Measurements from ENCODE around the gene DENND1A.

The DENND1A gene

DNA sequence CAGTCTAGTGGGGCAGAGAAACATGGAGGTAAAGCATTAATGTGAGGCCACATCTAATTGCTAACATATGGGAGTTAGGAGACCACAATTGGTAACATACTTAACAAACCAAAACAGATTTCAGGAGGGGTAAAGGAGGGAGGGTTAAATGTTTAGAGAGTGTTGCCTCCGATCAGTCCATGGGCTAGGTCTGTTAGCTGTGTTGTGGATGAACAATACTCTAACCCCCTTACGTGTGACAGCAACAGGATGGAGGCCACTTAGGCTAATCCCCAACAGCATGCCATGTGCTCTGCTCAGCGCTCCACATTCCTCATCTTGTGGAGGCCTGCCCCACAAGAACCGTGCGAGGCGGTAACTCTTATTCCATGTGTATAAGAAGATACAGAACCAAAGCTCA is 406.9 kb downstream of the DENND1A start:
- no peak for DNase-seq

DNA sequence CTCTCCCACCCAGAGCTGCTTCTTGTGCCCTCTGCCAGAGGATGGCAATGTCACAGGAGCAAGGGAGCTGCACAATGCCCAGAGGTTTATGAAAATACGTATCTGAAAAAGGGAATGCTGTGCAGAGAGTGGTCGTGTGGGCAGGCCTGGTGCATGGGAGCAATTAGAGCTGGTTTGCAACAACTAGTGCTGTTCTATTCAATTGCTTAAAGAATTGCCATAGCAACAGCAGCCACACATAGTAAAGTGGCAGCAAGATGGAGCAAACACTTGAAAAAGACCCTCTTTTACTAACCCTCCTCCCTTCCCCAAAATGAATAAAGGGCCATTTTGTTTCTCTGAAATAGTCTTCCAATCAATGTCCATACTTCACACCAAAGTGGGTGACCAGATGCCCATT is 407.7 kb downstream of the DENND1A start:
- no peak for DNase-seq

DNA sequence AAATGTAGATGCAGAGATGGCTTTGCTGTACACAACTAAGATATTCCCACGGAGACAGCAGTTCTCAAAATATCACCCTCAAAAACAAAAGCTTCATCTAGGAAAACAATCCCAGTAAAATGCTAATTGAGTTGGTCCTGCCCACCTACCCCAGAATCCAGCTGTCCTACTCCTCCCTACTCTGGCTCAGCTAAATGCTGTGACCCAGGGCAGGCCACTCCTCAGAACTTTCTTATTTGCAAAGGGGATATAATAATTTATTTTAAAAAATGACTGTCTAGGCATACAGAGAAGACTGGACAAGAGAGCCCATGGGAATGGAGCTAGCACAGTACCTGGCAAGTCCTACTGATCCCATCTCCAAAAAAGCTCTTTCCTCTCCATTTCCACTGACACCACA is 411.6 kb downstream of the DENND1A start:
- no peak for DNase-seq

DNA sequence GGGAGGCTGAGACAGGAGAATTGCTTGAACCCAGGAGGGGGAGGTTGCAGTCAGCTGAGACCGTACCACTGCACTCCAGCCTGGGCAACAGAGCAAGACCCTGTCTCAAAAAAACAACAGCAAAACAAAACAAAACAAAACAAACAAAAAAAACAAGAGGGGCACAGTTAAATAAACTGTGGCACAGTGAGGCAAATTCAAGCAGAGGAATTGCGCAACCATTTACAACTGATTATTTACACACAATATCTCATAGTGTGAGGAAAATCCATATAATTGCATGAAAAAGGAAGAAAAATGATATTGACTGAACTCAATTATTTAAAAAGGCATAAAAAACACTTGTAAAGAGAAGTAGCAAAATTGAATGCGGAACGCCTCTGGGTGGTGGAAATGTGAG is 412.4 kb downstream of the DENND1A start:
- DNase-seq: no peak

DNA sequence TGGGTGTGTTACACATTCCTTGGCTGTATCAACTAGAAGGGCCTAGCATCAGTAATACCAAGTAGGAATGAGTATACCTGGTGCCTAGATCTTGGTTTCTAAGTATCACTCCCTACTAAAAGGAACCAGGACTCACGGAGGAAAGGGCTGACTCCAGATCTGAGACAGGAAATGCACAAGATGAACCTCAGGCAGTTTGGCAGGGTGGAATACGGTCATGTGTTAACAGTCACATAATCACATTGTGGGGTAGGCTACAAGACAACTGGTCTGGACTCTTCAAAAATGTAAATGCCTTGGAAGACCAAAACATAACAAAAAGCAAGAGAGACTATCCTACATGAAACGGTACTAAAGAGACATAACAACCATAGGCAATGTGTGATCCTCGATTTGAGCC is 415.2 kb downstream of the DENND1A start:
- no peak for DNase-seq

DNA sequence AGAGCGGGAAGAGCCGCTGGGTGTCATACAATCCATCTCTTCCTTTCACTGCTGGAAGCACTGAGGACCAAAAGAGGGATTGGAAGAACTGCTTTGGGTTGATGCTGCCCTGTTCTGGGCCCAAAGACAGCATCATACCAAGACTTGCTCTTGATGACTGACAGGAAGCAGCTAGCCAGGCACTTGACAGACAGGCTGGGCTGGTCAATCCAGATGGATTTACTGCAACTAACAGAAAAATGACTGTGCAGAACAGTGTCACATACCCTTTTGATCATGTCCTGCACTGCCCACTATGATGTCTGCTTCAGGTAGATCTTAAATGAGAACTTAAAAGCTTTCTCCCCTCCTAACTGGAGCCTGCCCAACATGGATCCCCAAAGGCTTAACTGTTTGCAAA is 416.4 kb downstream of the DENND1A start:
- DNase-seq: no peak

DNA sequence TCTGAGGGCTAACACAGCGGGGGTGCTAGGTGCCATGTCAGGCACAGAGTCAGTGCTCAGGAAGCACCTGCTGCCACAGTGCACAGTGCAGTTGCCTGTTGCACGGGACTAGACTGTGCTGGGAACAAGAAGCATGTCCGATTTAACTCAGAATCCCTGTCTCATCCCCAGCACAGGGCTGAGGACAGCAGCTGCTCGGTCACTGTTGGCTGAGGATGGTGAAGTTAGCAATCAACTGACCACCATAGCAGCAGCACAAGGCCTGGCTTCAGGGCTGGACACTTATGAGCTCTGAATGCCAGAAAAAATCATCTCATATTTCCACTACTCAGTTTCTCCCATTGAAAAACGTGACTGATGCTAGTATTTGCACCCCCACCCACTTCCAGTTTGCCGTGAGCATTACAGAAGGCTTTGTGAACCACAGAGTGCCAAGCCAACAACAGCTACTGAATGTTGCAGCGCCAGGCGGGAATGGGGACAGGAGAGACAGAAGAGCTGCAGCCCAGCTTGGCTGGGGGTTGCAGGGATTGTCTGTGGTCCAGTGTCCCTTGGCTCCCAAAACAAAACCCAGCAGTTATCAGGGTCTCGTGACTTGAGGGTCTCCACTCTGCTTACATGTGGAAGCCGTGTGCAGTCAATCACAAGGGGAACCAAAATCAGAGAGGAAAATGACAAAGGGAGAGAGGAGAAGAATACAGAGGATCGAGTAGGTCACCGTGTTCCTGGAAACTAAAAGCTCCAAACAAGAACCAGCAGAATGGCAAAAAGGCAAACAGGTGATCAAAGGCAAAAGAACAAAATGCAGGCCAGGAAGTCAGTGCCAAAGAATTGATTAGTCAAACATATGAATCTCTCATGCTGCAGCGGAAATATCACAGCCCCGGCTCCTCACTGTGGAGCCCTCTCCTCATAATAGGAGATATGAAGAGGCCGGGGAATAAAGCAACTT is 418.3 kb downstream of the DENND1A start:
- DNase-seq: no peak

DNA sequence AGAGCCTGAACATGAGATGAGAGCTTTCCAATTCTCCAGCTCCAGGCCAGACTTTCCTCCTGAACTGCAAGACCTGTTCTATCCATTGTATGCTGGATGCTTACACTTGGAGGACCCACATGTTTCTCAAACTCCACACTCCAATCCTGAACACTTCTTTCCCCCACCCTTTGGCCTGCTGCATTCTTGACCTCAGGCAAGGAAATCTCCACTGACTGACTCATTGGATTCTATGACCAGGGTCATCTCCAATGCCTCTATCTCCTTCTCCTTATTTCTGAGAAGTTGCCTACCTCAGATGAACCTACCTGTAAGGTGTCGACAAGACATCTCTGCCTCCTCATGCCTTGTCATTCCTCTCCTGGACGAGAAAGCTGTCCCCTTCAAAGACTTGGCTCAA is 420.3 kb downstream of the DENND1A start:
- no peak for DNase-seq

DNA sequence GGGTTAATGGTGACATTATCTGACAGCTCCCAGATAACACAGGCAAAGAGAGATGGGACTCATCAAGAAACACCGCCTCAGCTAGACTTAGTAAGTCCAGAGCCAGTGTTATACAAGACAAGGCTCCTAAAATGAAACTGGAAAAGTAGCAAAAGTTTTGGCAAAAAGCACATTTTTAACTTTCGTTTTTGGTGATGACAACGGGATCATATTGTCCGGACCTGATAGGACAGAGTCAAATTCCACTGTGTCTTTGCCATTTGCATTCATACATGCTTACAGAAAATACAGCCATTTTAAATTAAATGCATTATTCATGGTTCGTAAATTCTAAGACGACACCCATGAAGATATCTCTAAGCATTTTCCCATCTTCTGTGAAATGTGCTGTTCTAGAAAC is 421.9 kb downstream of the DENND1A start:
- DNase-seq: no peak

DNA sequence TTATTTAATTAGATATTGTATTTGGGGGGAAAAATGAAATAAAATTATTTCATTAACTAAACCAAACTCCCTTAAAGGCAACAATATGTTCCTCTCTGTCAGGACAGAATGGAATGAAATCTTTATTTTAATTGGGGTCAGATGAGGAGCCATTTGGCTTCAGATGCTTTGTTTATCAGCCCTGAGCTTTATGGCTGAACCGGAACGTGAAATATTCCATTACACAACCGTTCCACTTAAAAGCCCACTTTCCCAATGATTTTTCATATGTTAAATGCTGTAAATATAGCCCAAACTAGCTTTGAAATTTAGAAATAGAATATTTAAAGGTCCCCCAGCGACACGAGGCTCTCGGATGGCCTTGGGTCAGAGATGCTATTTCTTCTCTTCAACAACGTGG is 424.4 kb downstream of the DENND1A start:
- DNase-seq: no peak

DNA sequence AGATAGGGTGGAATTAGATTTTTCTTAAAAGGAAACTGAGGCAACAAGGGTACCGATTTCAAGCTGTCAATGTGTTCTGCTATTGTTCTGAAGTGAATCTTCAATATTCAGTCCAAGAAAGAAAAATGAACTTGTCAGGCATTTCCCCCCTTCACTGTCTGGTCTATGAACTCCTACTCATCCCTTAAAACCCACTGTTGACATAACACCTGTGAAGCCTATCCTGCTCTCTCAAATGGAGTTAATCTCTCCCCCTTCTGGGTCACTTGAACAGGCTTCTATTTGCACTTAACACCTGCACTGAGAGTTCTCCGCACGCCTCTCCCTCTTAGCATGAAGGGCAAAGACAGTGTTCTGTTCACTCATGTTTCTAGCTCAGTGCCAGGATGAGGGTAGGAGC is 429.6 kb downstream of the DENND1A start:
- no peak for DNase-seq

DNA sequence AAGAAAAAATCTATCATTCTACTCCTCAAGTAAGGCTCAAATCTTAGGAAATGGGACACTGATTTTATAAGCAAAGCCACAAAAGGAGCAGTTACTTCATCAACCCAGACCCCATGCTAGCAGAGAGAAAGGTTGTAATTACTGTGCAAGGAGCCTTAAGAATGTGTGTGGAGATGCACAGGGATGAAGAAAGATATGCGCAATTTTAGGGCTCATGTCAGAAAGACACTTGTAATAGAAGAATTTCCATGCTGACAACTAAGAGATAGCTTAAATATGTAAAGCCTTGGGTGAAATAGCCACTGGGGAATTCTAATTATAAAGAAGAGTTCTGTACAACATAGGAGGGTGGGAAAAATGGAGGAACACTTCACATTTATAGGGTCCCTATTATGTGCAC is 432.1 kb downstream of the DENND1A start:
- DNase-seq: no peak

DNA sequence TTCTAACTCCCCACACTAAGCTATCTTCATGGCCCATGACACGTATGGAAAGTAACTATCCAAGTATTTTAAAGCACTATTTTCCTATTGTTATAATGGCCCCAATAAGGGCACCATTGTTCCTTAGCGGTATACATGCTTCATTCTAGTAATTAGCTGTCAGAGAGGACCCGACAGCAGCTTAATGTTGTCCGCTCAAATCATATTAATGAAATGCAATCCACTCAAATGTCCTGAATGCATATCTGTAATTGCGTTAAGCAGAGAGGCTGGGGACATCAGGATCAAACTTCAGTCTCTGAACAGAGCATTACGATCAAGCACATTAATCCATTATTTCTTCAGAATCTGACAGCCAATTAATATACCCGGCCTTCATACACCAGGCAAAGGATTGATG is 434.2 kb downstream of the DENND1A start:
- DNase-seq: no peak

DNA sequence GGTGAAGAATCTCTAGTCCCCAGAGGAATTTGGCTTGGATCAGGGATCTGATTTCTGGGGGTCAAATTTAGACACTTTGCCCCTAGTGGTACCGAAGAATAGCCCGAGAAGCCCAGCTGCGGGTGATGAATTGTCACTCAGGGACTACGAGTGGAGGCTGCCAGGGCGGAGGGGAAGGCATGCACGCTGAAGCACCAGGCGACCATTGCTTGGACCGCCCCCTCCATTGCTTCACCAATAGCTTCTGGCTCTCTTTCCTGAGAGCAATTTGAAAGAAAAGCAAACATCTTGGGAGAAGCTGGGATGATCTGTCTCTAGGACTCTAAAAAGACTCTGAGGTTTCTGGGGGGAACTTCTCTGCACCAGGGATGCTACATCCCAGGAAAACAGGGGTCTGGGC is 436.3 kb downstream of the DENND1A start:
- DNase-seq: no peak

DNA sequence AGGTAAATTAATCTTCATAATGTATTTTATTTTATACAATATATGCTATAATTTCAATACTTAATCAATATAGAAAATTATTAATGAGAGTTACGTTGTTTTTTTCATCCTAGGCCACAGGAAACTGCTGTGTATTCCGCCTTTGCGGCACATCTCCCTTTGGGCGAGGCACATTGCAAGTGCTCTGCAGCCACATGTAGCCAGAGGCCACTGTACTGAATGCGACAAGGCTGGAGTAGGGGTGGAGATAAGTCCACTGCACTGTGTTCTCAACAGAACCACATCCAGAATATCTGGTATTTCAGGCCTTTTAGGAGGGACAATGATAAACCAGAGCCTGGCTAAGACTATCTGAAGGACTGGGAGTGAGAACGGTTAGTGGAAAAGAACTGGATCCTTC is 439.2 kb downstream of the DENND1A start:
- DNase-seq: no peak

DNA sequence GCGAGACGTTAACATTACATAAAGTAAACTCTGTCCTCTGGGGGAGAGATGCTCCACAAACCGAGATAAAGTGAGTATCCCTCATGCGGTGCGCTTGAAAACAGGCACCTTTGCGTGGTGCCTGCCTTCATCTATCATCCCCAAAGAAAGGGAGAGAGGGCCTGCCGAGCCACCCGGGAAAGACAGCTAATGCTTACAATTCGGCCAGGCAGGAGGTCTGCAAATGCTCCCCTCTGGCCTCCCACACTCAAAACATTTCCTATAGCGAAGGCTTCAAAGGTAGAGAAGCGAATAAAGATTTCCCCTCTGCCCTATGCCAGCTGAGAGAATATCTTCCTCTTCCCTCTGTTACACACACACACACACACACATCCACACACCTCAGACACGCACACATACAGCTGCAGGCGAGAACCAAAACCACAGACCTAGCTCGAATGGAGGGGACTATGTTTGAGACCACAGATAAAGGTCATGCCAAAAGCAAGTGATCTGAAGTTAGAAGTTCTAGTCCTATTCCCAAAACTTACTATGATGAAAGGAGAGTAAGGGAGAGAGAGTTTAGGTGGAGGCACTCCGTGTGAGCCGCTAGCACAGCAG is 441.1 kb downstream of the DENND1A start:
- no peak for DNase-seq

DNA sequence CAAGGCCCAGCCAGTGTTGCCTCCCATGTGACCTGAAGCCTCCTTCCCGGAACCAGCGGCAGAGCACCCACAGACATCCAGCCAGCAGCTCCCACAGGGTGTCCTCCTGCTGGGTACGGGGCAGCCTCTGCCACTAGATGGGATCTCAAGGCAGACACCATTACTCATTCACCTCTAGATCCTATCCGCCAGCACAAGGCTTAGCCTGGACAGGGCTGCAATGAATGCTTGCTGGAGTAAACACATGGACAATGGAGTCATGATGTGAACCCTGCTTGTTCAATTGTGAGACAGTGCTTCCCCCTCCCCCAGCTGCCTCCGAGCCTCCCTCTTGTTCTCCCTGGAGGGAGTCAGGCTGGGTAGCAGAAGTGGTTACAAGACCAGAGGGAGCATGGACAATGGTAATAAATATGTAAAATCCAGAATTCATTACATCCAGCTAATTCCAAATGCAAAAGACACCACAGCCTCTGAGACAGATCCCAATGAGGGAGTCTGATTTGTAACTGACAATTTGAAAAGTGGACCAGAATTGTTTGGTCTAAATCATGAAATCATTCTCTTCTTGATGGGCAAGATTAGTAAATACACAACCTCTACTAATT is 441.9 kb downstream of the DENND1A start:
- no peak for DNase-seq

DNA sequence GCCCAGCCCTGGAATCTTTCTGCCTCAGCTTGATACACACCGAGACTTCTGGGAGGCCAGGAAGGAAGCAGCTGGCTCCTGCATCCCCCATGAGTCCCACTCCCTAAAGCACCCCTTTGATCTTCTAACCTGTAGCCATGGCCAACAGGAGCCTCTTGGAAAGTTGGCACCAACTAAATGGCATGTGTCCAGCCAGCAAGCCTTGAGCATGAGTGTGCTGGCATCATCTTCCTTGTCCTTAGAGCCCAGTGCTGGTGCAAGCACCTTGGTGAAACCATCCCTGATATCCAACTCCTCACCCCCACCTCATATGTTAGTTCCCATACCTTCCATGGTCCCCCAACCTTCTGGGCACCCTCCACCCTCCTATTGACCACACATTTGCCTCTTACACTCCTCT is 443.5 kb downstream of the DENND1A start:
- no peak for DNase-seq

DNA sequence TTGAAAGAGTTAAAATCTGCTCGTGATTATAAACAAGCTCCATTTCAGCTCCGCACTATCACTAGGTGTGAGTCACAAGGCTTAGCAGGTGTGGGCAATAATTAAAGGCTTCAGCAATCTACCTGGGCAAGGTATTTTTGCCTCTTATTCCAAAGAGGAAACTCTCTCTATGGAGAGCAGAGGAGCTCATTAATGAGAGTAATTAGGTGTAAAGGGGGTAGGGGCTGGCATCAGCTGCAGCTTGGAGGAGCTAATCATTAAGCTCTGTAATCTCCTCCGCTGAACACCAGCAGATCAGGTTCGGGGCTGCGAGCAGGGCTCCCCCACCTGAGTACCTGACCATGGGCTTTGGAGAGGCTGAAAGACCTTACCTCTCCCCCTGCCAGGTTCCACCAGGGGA is 444.7 kb downstream of the DENND1A start:
- no peak for DNase-seq

DNA sequence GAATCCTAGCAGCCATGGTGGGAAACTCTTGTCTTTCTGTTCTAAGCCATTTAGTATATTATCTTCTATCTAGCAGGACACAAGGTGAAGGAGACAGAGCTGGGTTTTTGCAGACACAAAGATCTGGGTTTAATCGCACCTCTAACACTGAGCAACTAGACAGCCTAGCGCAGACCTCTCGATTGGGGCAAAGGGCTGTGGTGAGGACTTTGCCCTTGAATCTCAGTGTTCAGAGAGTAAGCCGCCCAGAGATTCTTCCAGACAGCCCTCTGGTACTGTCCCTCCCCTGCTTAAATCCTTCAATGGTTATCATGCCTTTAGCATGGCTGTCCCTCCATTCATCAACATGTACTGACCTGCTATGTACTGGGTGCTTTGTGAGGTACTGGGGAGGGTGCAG is 445.8 kb downstream of the DENND1A start:
- no peak for DNase-seq

DNA sequence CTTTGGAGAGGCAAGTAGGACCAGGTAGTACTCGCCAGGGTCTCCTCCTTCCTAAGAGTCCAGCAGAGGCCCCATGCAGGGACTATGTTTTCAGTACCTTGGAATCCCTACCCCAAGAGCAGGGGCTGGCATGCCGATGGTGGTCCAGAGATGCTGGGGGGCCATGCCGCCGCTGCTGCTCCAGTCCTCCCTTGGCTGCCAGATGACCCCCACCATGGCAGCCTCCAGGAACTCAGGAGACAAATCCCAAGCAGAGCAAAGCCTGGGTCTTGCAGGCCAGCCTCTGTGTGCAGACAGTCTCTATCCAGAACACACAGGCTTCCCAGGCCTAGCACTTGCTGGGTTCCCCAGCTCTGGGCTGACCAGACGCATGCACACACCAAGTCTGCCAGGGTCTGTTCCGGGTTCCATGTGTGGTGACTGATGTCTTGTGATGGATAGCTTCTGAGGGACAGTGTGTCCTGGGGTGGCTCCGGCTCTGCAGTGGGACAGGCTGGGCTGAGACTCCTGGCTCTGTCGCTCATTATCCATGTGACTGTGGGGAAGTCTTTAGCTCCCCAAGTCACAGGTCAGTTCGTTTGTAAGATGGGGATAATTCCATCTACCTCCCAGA is 446.6 kb downstream of the DENND1A start:
- no peak for DNase-seq

DNA sequence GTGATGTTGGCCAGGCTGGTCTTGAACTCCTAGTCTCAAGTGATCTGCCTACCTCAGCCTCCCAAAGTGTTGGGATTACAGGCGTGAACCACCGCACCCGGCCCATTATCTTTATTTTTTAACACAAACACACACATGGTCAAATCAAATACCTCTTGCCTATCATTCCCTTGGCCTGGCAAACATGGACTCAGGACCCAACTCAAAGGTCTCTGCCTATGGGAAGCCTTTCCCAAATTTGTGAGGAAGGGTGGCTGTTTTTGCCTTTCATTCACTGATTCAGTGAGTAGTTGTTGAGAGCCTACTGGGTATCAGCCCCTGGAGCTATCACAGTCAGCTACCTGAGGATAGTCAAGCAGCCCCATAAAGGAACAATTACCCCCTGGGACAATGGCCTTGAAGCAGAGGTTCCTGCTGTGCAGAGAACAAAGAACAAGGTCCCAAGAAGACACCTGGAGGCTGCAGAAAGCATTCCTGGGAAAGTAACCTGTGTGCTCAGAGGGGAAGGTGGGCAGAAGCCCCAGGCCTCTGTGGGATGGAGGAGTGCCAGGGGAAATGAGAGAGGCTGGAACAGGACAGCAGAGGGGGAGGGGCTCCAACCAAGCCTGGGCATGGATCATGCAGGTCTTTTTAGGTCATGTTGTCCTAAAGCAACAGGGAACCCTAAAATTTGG is 447.5 kb downstream of the DENND1A start:
- no peak for DNase-seq

DNA sequence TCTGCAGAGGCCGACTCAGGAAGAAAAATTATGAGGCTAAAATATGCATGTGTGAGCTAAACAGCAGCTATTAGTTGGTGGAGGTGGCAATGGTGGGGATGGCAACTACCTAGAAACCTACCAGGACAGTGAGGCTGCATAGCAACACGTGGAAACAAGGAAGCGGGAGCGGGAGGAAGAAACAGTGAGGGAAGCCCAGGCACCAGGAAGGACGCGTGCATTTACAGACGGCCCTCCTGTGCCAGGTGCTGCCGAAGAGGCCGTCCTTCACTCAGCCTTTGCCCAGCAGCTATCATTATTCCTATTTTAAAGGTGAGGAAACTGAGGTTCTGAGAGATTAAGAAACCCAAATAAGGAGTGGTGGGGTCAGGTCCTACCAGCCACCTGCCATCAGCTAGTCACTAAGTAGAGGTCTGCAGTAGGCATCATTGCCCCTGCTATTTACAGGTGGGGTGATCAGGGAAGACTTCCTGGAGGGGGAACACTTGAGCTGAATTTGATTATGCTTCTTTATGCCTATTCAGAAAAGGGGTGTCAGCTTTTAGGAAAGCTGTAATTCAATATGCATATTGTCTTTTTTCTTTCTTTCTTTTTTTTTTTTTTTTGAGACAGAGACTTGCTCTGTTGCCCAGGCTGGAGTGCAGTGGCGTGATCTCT is 448.6 kb downstream of the DENND1A start:
- DNase-seq: no peak
